Esophagus squamous epithelium (tissue), 5 donors: ENCODE measurements around the gene MSMP. TPM values are rescaled to one million over a fixed set of nuclear protein-coding genes. Genes with fewer than 3 reads are reported as not detected.

Source experiments
- DNase-seq: peaks from one replicate; lab custom pipeline; 2025; lab: John Stamatoyannopoulos, UW
- H3K27ac ChIP-seq, 4 donors: fragments of 200-600 bp; sonication (generic); one replicate each; pipeline ENCODE4 v1.5.1; 2016 to 2019; ENCODE audit warnings: mild to moderate bottlenecking in 1 of 4
- H3K27me3 ChIP-seq, 4 donors: fragments of 200-600 bp; sonication (generic); 1 replicate in 3 of 4; 2 replicates in 1 of 4; pipeline versions ENCODE4 v1.5.1 to v1.6.0; 2017 to 2021; ENCODE audit warnings: antibody characterized with exemption in 1 of 4
- H3K36me3 ChIP-seq, 3 donors: fragments of 200-600 bp; sonication (generic); one replicate each; pipeline ENCODE4 v1.5.1; 2016 to 2019
- H3K4me1 ChIP-seq, 3 donors: fragments of 200-600 bp; sonication (generic); one replicate each; pipeline ENCODE4 v1.5.1; 2017 to 2019
- H3K4me3 ChIP-seq, 4 donors: fragments of 200-600 bp; sonication (generic); 1 replicate in 3 of 4; 2 replicates in 1 of 4; pipeline ENCODE4 v1.5.1; 2016 to 2019; ENCODE audit warnings: mild to moderate bottlenecking in 2 of 4, moderate library complexity in 1 of 4
- H3K9me3 ChIP-seq, 3 donors: fragments of 200-600 bp; sonication (generic); one replicate each; pipeline ENCODE4 v1.5.1; 2016 to 2019
- CTCF ChIP-seq, 6 experiments: fragments of 450-650 bp in 4 of 6; fragments of 200-600 bp in 2 of 6; sonication (generic) in 2 of 6; IDR thresholded peaks; one replicate each; pipeline ENCODE4 v1.5.1; 2016 to 2019; ENCODE audit warnings: antibody characterized with exemption in 6 of 6, mild to moderate bottlenecking in 4 of 6, moderate library complexity in 4 of 6
- POLR2A ChIP-seq, 4 donors: fragments of 450-650 bp; IDR thresholded peaks; one replicate each; pipeline ENCODE4 v1.6.1; 2017; ENCODE audit warnings: antibody characterized with exemption in 4 of 4, mild to moderate bottlenecking in 4 of 4, moderate library complexity in 3 of 4
- WGBS, 2 donors: methylation state at CpG; one replicate each; pipeline ENCODE4 v1.1.5; 2018; 5-methylcytosine and 5-hydroxymethylcytosine counted together
- intact Hi-C: fragments of 100-400 bp; cut with DNase I; formaldehyde crosslinking; loops from one replicate; pipeline ENCODE4 v1.15.0; 2022
- total RNA-seq, 4 donors: library from RNA; depleted of rRNA; stranded (reverse); fragments of >200 nt; gene quantifications; one replicate each; pipeline ENCODE4 v1.1.0, GENCODE V29; 2016
- donor health status: DM: yes; HTN: yes; CAD: no.

MSMP gene
- total RNA-seq, 4 donors from 2014 or later, result not detected

- Histone ChIP-seq H3K27me3 (peaks cover 0 to 36% (median 0%) of the 10 kb centered on the region in 4 donors), H3K36me3 (no peaks in the 10 kb centered on the region), H3K27ac (no peak overlapping the region), H3K4me3 (no peak overlapping the region), H3K9me3 (no peaks in the 10 kb centered on the region), H3K4me1 (peaks cover 5 to 43% (median 18%) of the 10 kb centered on the region in 3 donors)
- DNase-seq, result no peak
- no peak for TF ChIP-seq CTCF (IDR thresholded peaks at IDR 0.05)
- no peak for TF ChIP-seq POLR2A (IDR thresholded peaks at IDR 0.05)
- intact Hi-C loops, result no loop called here
- 88 to 96% methylated on average over 2 of the region's 2 CpGs for WGBS, 2 donors
Measured at GRCh38 chr9:35789541-35789940, 35.5 kb upstream of the MSMP start.

- Histone ChIP-seq H3K27me3 (peaks cover 0 to 35% (median 0%) of the 10 kb centered on the region in 4 donors), H3K27ac (no peak overlapping the region), H3K4me3 (no peak overlapping the region), H3K9me3 (no peaks in the 10 kb centered on the region), H3K36me3 (no peaks in the 10 kb centered on the region), H3K4me1 (no peaks in the 10 kb centered on the region)
- TF ChIP-seq POLR2A (IDR thresholded peaks at IDR 0.05), result no peak
- no peak for TF ChIP-seq CTCF (IDR thresholded peaks at IDR 0.05)
- intact Hi-C loops, result no loop called here
- DNase-seq, result no peak
Measured at GRCh38 chr9:35783418-35783817, 29.3 kb upstream of the MSMP start.

DNA sequence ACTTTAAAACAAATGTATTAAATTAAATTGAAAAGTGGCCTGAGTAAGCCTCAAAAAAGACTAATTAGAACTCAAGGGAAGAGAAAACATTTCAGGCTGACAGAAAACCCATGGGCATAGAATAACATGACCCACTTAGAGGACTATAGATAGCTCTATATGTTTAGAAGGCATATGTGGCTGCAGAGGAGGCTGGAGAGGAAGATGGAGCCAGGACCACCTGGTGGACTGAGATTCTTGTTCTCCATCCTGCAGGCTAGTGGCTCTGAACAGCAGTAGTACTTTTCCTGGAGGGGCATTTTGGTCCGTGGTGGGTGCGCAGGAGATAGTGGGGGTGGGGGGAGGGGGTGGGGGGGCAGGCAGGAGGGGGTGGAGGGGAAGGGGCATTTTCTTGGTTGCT lies 27.0 kb upstream of the MSMP start:
- H3K4me3 ChIP-seq, result no peak overlapping the region
- WGBS, 2 donors, result 67% methylated on average over 2 of the region's 2 CpGs; no CpG with 5 or more reads in 1 of the 2 donors
- H3K27ac ChIP-seq, result no peak overlapping the region
- TF ChIP-seq POLR2A (IDR thresholded peaks at IDR 0.05) (no peak), CTCF (IDR thresholded peaks at IDR 0.05) (no peak)
- no peaks in the 10 kb centered on the region for H3K9me3 ChIP-seq
- H3K4me1 ChIP-seq, result no peaks in the 10 kb centered on the region
- intact Hi-C loops, result no loop called here
- DNase-seq, result no peak
- H3K27me3 ChIP-seq, result peaks cover 0 to 36% (median 0%) of the 10 kb centered on the region in 4 donors
- H3K36me3 ChIP-seq, result no peaks in the 10 kb centered on the region

DNA sequence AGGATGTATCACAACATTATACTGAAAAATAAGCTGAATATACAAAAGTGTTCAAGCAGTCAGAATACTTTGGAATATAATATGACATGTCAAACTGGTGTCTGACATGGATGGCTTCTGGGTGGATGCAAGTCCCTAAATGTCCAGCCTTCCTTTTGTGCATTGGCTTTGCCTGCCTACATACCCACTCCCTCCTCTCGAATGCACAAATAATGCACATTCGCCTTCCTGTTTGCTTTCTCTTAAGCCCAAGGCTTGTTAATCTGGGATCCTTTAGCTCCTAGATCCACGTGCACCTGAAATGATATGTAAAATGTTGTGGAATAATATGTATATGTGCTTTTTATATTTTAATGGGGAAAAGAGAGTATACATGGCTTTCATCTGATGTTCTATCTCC lies 24.4 kb upstream of the MSMP start:
- no peak for DNase-seq
- no peaks in the 10 kb centered on the region for H3K9me3 ChIP-seq
- H3K36me3 ChIP-seq, result no peaks in the 10 kb centered on the region
- intact Hi-C loops, result no loop called here
- H3K4me1 ChIP-seq, result no peaks in the 10 kb centered on the region
- H3K27me3 ChIP-seq, result peaks cover 0 to 27% (median 0%) of the 10 kb centered on the region in 4 donors
- H3K27ac ChIP-seq, result no peak overlapping the region
- H3K4me3 ChIP-seq, result no peak overlapping the region
- WGBS, 2 donors, result 84% methylated on average over 3 of the region's 3 CpGs
- TF ChIP-seq POLR2A (IDR thresholded peaks at IDR 0.05) (no peak), CTCF (IDR thresholded peaks at IDR 0.05) (no peak)

- Histone ChIP-seq H3K27me3 (peaks cover 0 to 29% (median 0%) of the 10 kb centered on the region in 4 donors), H3K4me1 (peaks cover 0 to 13% (median 2%) of the 10 kb centered on the region in 3 donors), H3K27ac (no peak overlapping the region), H3K36me3 (no peaks in the 10 kb centered on the region), H3K9me3 (no peaks in the 10 kb centered on the region), H3K4me3 (no peak overlapping the region)
- intact Hi-C loops, result no loop called here
- no peak for TF ChIP-seq CTCF (IDR thresholded peaks at IDR 0.05)
- no peak for TF ChIP-seq POLR2A (IDR thresholded peaks at IDR 0.05)
- DNase-seq, result no peak
- WGBS, 2 donors, result 72 to 75% methylated on average over 4 of the region's 4 CpGs
Measured at GRCh38 chr9:35776018-35776417, 21.9 kb upstream of the MSMP start.
